K562 (cell line): Measurements from ENCODE around the gene HSPA5. TPM values are rescaled to one million over a fixed set of nuclear protein-coding genes. Genes with fewer than 3 reads are reported as not detected.
A peak's percentile ranks its signal among the peaks of the same experiment; 100 is the strongest.

Experiments
- CEBPB ChIP-seq: fragments of 450-650 bp; IDR thresholded peaks from 2 replicates; pipeline ENCODE4 v1.6.1; 2016; ENCODE audit warnings: missing genetic modification characterization, missing compliant biosample characterization
- DDX20 ChIP-seq: fragments of 450-650 bp; IDR thresholded peaks from 2 replicates; pipeline ENCODE4 v1.6.1; 2016; ENCODE audit warnings: missing genetic modification characterization, low read depth, mild to moderate bottlenecking, missing compliant biosample characterization, moderate library complexity
- ETV6 ChIP-seq, 3 experiments: fragments of 150-350 bp in 1 of 3; sonication (generic) in 1 of 3; formaldehyde crosslinking in 1 of 3; IDR thresholded peaks; 2 replicates each; pipeline versions ENCODE4 v1.6.1 to v1.8.0; 2014 to 2022; ENCODE audit warnings: borderline replicate concordance in 2 of 3, low read depth in 2 of 3, antibody characterized with exemption in 1 of 3, low read length in 1 of 3, mild to moderate bottlenecking in 1 of 3, missing genetic modification reagents in 1 of 3
- FOSL1 ChIP-seq: fragments of 200-800 bp; sonication (Bioruptor generic); conservative IDR thresholded peaks from 2 replicates; pipeline ENCODE4 v1.6.1; 2016; ENCODE audit warnings: missing genetic modification characterization, missing compliant biosample characterization
- FOXK2 ChIP-seq, 2 experiments: fragments of 450-650 bp; IDR thresholded peaks in 1 of 2; conservative IDR thresholded peaks in 1 of 2; 2 replicates each; pipeline ENCODE4 v1.6.1; 2016; ENCODE audit warnings: low read depth in 2 of 2, mild to moderate bottlenecking in 1 of 2
- HDAC2 ChIP-seq: fragments of 450-650 bp; IDR thresholded peaks from 2 replicates; pipeline ENCODE4 v1.6.1; 2016; ENCODE audit warnings: mild to moderate bottlenecking
- HEY1 ChIP-seq: fragments of 250-450 bp; sonication (Bioruptor Pico); IDR thresholded peaks from 2 replicates; pipeline ENCODE4 v1.5.0; 2020; ENCODE audit warnings: mild to moderate bottlenecking, moderate library complexity, borderline replicate concordance
- KLF13 ChIP-seq: fragments of 450-650 bp; IDR thresholded peaks from 2 replicates; pipeline ENCODE4 v1.6.1; 2016; ENCODE audit warnings: missing genetic modification characterization, low read depth, mild to moderate bottlenecking, missing compliant biosample characterization, moderate library complexity, borderline replicate concordance
- MBD2 ChIP-seq: sonication (generic); IDR thresholded peaks from 2 replicates; pipeline ENCODE4 v1.6.1; 2016; ENCODE audit warnings: low read depth, borderline replicate concordance
- NFIC ChIP-seq: fragments of 450-650 bp; IDR thresholded peaks from 2 replicates; pipeline ENCODE4 v1.6.1; 2017; ENCODE audit warnings: mild to moderate bottlenecking, inconsistent platforms
- NFRKB ChIP-seq: fragments of 450-650 bp; IDR thresholded peaks from 2 replicates; pipeline ENCODE4 v1.6.1; 2016; ENCODE audit warnings: low read depth
- NONO ChIP-seq, 2 experiments: fragments of 200-400 bp in 1 of 2; fragments of 450-650 bp in 1 of 2; formaldehyde crosslinking in 1 of 2; IDR thresholded peaks; 2 replicates each; pipeline ENCODE4 v1.6.1; 2017; ENCODE audit warnings: low read depth in 2 of 2, mild to moderate bottlenecking in 2 of 2, moderate library complexity in 2 of 2, low read length in 1 of 2
- POU5F1 ChIP-seq: fragments of 150-350 bp; IDR thresholded peaks from 2 replicates; pipeline ENCODE4 v1.6.1; 2014; ENCODE audit warnings: borderline replicate concordance, low read length, low read depth, mild to moderate bottlenecking; ENCODE audit not compliant: partially characterized antibody
- RBFOX2 ChIP-seq: fragments of 200-400 bp; formaldehyde crosslinking; IDR thresholded peaks from 2 replicates; pipeline ENCODE4 v1.6.1; 2017; ENCODE audit warnings: low read depth, mild to moderate bottlenecking, low read length, moderate library complexity
- SOX6 ChIP-seq: fragments of 450-650 bp; IDR thresholded peaks from 2 replicates; pipeline ENCODE4 v1.6.1; 2014; ENCODE audit warnings: mild to moderate bottlenecking
- TCF7L2 ChIP-seq: fragments of 150-350 bp; IDR thresholded peaks from 2 replicates; pipeline ENCODE4 v1.6.1; 2016; ENCODE audit warnings: low read depth, mild to moderate bottlenecking, low read length, moderate library complexity
- ZBTB8A ChIP-seq: fragments of 450-650 bp; IDR thresholded peaks from 2 replicates; pipeline ENCODE4 v1.6.1; 2018; ENCODE audit warnings: mild to moderate bottlenecking, moderate library complexity; ENCODE audit not compliant: partially characterized antibody
- ZFP1 ChIP-seq: fragments of 450-650 bp; formaldehyde crosslinking; IDR thresholded peaks from 2 replicates; pipeline ENCODE4 v1.4.0; 2020; ENCODE audit warnings: mild to moderate bottlenecking, mixed read lengths
- ZKSCAN1 ChIP-seq: fragments of 150-350 bp; IDR thresholded peaks from 2 replicates; pipeline ENCODE4 v1.6.1; 2016; ENCODE audit warnings: low read depth, low read length
- ZNF224 ChIP-seq: sonication (generic); formaldehyde crosslinking; IDR thresholded peaks from 2 replicates; pipeline ENCODE4 v1.8.0; 2022; ENCODE audit warnings: mild to moderate bottlenecking, missing genetic modification reagents
- polyA plus RNA-seq, 8 experiments: library from polyadenylated mRNA; depleted of rRNA in 4 of 8; stranded (reverse) in 5 of 8; unstranded in 3 of 8; fragments of >200 nt; fragmentation: Nextera tagmentation in 2 of 8; fragmentation: Illumina TruSeq in 1 of 8; extraction: Ambion mirVana in 2 of 8; extraction: Trizol in 1 of 8; gene quantifications; 2 replicates each; pipeline versions ENCODE4 v1.2.1 to v1.2.3, GENCODE V29; 2011 to 2014; ENCODE audit warnings: inconsistent platforms in 1 of 8, missing spikeins in 1 of 8
- total RNA-seq, 7 experiments: library from RNA; depleted of rRNA in 6 of 7; stranded (reverse); fragments of >200 nt in 6 of 7; fragmentation: Illumina TruSeq in 2 of 7; extraction: Trizol in 2 of 7; gene quantifications; 2 replicates each; pipeline versions ENCODE4 v1.2.1 to v1.2.3, GENCODE V29; 2011 to 2021; ENCODE audit warnings: low replicate concordance in 1 of 7
- TF ChIP-seq, protein P1 (sequence below): sonication (generic); formaldehyde crosslinking; IDR thresholded peaks from 2 replicates; pipeline ENCODE4 v1.4.0; 2020; ENCODE audit warnings: mild to moderate bottlenecking, missing genetic modification reagents

Gene HSPA5
- total and polyA plus RNA-seq, 9 of the 15 experiments (the other 6 are each of a cell fraction or from before 2014, with no cell fraction given): 48.0 to 265 (median 113) TPM

DNA sequence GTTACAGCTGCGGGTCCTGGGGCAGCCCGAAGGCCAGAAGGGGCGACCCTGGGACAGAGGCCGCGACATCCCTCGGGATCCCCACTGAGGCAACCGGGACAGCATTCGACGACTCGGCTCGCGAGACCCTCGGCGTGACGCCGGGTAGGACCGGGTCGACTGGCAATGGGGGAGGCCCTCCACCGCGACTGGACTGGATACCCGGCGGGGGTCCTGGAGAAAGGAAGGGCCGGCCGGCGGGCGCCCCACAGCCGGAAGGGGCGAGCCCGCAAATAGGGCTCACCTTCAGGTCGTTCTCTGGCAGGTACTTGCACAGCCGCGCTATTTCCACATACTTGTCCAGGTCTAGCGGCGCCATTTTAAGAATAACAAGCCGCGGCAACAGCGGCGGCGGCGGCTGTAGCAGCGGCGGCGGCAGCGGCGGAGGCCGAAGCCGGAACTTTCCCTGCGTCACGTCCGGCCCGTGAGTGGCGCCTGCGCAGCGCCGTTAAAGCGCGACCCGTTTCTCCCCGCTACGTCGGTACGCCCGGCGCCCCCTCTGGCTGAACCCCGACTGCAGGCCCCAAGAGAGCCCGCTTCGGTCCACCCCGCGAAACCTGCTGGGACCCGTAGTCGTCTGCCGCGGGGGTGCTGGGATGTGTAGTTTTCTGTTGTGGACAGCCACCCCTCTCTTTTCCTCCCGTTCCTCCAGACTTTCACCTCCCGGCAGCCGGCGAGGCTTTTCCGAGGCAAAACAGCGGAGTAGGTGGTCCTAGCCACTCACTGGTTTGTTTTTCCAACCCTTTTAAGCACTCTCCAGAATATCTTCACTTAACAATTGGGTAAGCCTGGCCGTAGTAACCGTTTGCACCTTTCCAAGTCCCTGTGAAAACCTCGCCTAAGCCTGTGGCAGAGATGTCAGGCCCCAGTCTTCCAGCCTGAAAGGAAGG is 51.5 kb downstream of the HSPA5 start, which contains the start of gene PPP6C (continued):
- 0 out of 4 replicates have a peak, but pooled peaks of 1 of the 2 experiments have one; percentile 23 for TF ChIP-seq NONO (IDR thresholded peaks at IDR 0.05; ENCODE audit: low read depth in 2 of 2, low read length in 1 of 2)
- no peak for TF ChIP-seq HEY1 (CRISPR knock-in tag)
- TF ChIP-seq, protein P1, sequence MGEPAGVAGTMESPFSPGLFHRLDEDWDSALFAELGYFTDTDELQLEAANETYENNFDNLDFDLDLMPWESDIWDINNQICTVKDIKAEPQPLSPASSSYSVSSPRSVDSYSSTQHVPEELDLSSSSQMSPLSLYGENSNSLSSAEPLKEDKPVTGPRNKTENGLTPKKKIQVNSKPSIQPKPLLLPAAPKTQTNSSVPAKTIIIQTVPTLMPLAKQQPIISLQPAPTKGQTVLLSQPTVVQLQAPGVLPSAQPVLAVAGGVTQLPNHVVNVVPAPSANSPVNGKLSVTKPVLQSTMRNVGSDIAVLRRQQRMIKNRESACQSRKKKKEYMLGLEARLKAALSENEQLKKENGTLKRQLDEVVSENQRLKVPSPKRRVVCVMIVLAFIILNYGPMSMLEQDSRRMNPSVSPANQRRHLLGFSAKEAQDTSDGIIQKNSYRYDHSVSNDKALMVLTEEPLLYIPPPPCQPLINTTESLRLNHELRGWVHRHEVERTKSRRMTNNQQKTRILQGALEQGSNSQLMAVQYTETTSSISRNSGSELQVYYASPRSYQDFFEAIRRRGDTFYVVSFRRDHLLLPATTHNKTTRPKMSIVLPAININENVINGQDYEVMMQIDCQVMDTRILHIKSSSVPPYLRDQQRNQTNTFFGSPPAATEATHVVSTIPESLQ: peak; percentile 23; the same call in 1 of the 2 replicates
- peak; percentile 88 for TF ChIP-seq MBD2
- no peak for TF ChIP-seq KLF13
- TF ChIP-seq DDX20: no peak
- TF ChIP-seq RBFOX2: peak; percentile 91
- TF ChIP-seq SOX6: peak; percentile 61
- TF ChIP-seq ZNF224: peak; percentile 64; the same call in 1 of the 2 replicates
- peak; percentile 63 for TF ChIP-seq ZBTB8A
- peak; percentile 100 for TF ChIP-seq POU5F1
- TF ChIP-seq ZFP1 (CRISPR knock-in tag): no peak
- no peak for TF ChIP-seq CEBPB (tag)
- TF ChIP-seq FOSL1 (tag): 0 out of 2 replicates have a peak, but pooled peaks have one; percentile 30
- peak; percentile 42 to 76; a peak in 3 of 4 replicates for TF ChIP-seq FOXK2 (conservative IDR thresholded peaks at IDR 0.05 in 1 of 2, IDR thresholded peaks at IDR 0.05 in 1 of 2; ENCODE audit: low read depth in 2 of 2)
- TF ChIP-seq ETV6 (IDR thresholded peaks at IDR 0.05; ENCODE audit: borderline replicate concordance in 1 of 2, low read depth in 2 of 2, low read length in 1 of 2): no peak
- TF ChIP-seq ETV6 (CRISPR knock-in tag; IDR thresholded peaks at IDR 0.05; ENCODE audit: borderline replicate concordance): peak; percentile 62; the same call in 1 of the 2 replicates
- TF ChIP-seq ZKSCAN1: peak; percentile 64; the same call in 1 of the 2 replicates
- TF ChIP-seq TCF7L2: peak; percentile 42; the same call in 1 of the 2 replicates
- no peak for TF ChIP-seq NFIC
- 0 out of 2 replicates have a peak, but pooled peaks have one; percentile 47 for TF ChIP-seq NFRKB
- TF ChIP-seq HDAC2: no peak
